ENCODE data around the gene NSMF.

Gene NSMF

DNA sequence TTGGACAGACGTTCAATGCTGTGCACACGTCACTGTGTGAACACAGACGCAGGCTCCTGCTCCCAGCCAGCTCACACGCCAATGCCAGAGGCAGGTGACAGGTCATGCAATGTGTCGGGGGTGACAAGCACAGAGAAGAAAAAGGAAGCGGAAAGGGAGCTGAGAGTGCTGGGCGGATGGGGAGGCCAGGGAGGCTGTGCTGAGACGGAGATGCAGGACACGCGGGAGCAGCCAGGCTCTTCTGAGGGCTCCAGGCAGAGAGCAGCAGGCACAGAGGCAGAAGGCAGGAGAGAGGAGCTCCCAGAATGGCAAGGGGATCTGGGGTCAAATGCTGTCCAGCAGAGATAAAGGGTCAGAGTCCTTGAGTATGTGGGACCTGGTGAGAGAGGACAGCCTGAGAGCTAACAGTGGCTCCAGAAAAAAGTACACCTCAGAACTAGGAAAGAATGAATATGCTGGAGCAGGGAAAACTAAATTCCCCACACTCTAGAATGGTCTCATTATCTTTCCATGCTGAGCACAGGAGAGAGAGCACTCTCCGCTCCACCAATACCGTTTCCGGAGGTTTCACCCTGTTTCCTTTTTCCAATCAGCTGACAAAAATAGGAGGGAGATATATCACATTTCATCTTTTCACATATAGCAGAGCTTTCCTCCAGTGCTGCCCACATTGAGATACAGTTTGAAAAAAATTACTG is 32.8 kb upstream of the NSMF start:
- no peak for DNase-seq (ENCODE audit: low read depth)

DNA sequence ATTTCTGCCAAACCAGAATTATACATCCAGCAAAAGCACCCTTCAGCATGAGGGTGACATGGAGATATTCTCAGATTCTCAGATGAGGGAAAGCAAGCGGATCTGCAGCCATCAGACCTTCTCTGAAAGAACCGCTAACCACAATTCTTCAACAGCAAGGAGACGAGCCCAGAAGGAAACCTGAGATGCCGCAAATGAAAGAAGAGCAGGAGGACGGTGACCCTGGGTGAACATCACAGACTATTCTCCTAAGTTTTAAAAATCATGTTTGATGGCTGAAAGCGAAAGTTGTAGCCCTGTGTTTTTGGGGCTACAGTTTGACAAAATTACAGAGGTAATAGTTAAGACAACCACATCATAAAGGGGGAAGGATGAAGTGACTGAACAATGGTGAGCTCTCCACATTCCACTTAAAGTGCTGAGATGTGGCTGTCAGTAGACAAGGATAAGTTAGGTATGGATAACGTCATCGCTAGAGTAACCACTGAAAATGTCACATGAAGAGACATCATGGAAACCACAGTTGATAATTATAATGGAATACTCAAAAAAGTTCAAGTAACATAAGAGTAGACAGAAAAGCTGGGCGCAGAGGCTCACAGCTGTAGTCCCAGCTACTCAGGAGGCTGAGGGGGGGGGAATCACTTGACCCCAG is 31.5 kb upstream of the NSMF start:
- no peak for DNase-seq (ENCODE audit: low read depth)

DNA sequence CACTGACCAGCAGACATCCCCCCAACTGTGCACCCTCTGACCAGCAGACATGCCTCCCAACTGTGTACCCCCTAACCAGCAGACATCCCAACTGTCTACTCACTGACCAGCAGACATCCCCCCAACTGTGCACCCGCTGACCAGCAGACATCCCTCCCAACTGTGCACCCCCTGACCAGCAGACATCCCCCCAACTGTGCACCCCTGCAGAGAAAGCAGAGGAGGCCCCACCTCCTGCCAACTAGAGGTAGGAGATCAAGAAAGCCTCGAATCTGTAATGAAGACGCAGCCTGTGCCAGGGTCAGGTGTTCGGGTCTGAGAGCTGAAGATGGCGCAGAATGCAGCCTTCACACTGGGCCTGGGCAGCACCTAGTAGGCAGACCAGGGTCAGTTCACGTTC is 29.8 kb upstream of the NSMF start:
- DNase-seq (ENCODE audit: low read depth): no peak

DNA sequence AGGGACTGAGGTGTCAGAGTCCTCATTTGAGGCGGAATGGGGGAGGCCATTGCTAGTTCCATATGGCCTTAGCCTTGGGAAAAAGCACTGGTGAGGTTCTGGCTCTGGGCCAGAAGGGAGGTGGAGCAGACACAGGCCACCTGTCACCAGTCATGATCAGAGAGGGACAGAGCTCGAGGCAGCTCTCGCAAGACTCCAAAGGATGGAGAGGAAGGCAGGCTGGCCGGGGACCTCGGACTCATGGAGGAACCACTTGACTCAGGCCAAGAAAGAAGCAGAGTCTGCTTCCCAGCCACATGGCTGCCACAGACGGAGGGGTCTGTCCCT is 29.2 kb upstream of the NSMF start:
- DNase-seq (ENCODE audit: low read depth): no peak

DNA sequence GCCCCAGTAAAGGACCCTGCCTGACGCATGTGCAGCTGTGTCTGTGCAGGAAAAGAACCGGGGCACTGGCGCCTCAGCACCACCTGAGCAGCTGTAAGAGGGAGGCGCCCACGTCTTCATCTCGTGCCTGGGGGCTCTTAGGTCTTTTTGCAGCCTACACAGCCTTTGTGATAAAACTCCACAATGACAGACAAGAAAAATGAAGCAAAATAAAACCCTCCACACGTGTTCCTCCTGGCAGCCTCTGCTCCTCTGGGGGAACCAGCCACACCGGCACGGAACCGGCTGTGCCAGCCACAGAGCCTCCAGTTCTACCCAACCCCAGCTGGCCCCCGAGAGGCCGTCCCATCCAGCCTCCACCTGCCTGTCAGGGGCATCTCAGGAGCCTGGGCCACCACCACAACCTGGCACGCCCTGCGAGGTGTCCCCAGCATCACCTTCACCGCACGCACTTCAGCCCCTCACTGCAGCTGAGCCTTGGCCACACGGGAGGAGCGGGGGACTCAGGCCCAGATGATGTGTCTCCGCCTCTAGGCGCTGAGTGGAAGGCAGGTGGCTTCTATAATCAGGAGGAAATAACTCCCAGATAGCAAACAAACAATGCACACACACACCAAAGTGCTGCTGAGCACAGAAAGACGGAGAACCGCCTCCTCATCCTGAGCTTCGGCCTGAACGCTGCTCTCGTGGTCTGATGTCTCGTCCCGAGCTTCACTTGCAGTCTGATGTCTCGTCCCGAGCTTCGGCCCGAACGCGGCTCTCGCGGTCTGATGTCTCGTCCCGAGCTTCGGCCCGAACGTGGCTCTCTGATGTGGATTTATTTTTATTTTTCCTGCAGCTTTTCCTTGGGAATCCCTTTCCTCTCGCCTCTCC is 28.6 kb upstream of the NSMF start:
- no peak for DNase-seq (ENCODE audit: low read depth)

DNA sequence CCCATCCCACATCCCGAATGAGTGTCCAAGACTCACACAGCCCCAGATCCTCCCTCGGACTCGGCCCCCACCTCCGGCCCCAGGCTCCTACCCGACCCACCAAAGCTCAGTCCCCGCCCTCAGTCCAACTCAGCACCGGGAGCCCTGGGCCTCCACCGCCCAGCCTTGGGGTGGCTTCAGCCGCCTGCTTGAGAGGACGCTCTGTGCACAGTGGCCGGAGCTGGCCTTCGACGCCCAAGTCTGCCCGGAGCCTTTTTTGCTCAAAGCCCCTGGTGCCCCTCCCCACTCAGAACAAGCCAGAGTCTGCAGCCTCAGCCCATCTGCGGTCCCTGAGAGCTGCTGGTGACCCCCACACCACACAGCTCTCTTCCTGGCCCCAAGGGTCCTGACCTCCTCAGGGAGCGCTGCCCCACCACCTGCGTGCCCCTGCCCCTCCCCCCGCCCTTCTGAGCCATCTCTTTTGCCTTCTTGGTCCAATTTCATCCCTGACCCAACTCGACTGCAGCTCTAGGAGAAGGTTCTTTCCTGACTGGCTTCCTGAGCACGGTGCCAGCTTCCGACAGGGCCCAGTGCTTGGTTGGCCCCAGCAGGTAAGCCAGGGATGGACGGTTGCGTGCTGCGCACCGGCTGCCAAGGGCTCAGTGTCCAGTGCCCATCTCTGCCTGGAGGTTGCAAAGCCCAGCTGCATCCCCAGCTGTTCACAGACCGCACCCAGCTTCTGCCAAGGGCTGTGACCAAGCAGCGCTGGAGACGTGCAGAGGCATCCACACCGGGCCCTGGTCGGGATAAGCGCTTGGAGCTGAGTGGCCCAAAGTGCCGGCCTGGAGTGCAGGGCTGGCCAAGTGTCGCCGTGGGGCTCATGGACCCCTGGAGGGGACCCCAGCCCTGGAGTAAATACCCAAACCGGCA is 27.7 kb upstream of the NSMF start:
- no peak for DNase-seq (ENCODE audit: low read depth)

DNA sequence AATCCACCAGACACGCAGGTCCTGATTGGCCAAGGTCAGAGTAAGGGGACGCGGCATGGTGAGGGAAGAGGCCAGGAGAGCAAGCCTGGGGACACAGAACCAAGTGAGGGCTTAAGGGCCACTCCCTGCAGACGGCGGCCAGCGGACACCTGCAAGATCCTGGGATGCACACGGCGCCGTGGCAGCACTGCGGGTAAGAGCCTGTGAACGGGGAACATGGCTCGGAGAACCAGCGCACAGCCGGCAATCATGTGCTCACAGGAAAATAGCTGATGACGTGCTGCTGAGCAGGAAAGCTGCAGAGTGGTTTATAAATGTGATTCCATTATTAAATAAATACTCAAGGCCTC is 27.0 kb upstream of the NSMF start:
- DNase-seq (ENCODE audit: low read depth): no peak

DNA sequence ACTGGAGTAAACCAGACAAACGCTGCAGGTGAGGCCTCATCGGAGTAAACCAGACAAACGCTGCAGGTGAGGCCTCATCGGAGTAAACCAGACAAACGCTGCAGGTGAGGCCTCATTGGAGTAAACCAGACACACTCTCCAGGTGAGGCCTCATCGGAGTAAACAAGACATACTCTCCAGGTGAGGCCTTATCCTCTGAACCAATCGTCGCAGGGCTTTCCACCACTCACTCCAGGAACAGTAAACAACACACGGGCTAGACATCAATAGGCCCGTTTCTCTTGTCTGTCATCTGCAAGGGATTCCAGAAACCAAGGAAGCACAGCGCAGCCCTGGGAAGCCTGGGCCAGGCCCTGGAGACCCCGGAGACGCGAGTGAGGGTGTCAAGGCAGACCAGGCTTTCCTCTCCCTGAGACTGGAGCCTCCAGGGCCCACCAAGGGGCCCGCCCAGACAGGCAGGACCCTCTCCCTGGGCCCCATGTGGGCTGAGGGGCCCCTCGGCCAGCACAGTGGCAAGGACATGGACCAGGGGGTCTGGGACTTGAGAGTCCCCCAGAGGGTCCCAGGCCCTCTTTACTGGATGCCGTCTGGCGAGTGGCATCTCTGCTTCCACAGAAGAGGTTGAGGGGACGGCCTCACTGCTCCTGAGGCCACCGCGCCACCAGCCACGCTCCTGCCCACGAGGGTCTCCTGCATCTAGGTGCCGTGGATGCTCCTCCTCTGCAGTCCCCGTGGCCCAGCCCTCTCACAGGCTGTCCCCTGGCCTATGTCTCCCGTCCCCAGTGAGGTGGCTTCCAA is 26.4 kb upstream of the NSMF start:
- no peak for DNase-seq (ENCODE audit: low read depth)

DNA sequence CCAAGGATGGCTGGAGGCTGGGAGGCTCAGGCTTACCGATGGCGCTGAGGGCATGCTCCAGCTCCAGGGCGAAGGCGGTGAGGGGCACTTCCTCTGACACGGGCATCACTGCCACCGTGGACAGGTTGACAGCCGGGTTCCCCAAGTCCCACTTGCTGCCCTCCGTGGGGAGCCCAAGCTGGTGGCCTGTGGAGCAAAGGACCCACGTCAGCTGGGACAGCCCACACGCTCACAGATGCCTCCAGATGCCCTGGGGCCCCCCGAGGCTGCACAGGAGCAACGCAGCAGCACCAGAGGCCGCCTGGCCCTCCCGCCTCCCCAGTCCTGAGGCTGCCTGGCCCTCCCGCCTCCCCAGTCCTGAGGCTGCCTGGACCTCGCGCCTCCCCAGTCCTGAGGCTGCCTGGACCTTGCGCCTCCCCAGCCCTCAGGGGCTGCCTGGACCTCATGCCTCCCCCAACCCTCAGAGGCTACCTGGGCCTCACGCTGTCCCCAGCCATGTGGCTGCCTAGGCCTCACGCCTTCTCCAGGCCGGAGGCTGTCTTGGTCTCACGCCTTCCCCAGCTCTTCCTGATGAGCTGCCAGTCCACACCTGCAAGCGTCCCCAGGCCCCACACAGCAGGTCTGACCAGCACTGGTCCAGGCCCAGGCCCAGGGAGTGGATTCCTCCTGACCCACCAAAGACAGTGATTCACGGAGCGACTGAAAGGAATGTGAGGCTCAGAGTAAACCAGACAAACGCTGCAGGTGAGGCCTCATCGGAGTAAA is 25.6 kb upstream of the NSMF start:
- no peak for DNase-seq (ENCODE audit: low read depth)

DNA sequence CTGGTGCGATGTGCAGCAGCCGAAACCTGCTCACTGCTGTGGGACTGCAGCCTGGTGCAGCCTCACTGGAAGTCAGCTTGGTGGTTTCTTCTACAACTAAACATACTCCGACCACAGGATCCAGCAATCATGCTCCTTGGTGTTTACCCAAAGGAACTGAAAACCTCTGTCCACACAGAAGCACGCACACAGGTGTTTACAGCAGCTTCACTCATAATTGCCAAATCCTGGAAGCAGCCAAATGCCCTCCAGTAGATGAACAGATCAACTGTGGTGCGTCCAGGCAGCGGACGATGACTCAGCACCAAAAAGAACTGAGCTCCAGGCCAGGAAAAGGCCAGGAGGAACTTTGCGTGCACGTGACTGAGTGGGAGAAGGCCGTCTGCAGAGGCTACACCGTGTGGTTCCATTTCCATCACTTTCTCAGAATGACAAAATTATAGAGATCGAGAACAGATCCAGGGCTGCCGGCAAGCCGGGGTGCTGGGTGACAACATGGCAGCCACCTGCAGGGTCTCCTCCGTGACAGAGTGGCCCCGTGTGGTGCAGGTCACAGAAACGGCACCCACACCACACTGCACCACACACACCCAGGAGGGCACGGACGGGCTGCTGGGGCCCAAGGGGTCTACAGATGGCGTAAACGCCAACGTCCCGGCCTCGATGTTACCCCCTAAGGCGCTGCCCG is 23.1 kb upstream of the NSMF start:
- no peak for DNase-seq (ENCODE audit: low read depth)

DNA sequence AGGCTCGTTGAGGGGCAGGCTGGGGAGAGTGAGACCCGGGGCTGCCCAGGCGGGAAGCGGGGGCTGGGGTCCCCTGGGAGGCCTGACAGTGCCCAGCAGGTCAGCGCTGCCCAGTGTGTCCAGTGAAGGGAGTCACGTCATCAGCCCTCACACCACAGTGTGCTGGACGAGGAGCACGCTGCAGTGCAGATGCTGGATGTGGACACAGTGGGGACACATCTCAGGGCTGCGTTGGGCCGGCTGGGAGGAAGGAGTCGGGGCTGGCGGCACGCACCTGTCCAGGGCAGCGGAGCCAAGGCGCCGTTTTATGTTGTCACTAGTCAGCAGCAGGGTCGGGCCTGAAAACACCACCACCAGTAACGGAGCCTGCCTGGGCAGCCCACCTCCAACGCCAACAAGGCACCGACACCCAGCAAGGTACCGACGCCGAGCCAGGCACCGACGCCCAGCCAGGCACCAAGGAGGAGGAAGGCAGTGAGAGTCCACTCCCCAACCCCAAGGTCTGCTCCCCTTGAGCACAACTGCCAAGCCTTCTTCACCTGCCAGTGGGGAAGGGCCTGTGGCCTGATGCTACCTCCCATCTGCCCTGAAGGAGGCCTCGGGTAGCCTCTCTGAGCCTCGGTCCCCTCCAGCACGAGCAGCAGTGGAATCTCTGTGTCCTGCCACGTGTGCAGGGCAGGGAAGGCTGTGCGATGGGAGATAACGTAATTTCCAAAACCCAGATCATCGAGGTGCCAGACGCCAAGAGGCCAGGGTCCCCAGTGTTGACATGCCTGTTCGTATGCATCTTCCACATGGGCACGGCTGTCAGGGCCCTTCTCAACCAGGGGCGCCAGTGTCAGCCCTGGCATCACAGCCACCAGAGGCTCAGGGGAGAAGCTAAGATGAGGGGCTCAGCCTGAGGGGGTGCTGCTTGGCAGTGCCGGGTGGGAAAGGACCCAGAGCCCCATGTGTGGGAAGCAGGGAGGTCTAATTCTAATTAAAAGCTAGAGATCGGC is 21.9 kb upstream of the NSMF start:
- DNase-seq (ENCODE audit: low read depth): no peak

DNA sequence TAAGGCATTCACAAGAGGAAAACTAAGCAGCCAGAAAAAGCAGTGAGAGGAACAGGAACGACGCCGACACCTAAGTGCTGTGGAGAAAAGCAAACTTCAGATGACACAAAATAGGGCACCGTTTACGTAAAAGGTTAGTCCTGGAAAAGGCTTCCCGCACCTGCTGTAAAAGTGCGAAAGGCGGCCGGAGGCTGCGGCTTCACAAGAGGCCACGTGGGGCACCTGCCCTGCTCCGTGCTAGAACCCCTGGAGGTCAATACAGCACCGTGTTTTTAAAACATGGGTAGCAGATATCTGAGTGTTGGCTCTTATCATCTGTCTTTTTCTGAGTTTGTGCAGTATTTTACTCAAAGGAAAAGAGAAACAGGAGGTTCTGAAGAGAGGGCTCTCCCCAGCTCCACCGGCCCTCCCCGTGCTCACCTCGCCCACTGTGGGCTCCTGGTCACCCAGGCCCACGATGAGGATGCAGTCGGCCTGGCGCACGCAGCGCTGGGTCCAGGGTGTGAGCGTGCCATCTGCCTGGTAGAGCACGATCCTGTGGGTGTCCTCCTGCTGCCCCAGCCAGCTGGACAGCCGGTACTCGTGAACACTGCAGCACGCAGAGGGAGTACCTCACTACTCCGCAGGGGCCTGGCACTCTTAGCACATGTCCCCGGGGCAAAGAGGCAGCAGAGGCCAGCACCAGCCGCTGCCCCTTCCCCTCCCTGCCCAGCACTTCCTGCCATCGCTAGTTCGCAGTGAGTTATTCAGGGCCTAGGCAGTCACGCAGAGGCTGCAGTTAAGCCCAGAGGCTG is 21.0 kb upstream of the NSMF start:
- DNase-seq (ENCODE audit: low read depth): no peak

DNA sequence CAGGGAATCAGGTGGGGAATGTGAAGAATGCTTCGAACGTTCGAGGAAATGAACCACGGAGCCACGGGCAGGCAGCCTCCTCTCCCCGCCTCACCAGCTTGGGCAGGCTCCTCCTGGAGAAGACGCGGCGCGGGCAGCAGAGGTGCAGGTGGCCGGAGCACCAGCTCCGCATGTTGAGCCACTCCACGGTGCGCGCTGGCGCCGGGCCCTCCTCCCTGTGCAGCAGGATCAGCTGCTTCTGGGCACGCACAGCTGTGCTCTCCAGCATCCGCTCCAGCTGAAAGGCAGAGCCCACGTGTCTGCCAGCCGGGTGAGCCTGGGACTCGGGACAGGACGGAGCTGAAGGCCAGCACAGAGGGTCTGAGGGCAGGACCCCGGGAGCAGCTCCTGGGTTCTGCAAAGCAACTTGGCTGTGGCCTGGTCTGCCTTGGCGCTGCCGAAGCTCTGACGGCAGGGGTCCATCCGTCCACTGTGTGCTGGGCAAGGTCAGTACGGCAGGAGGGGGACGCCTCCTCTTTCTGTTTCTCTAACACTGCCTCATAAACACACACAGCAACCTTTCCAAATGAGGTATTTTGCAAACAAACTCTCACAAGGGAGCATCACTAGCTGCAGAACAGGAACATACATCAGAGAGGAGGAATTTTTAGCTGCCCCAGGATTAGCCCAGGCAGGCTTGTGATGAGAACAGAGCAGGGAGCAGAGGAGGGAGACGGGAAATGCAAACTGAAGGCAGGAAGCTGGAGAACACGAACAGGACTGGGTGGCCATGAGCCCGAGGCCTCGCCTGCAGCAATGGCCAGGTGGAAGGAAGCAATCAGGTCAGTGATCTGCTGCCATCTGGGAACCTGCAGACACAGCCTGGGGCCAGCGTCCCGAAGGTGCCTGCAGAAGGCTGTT is 20.1 kb upstream of the NSMF start:
- no peak for DNase-seq (ENCODE audit: low read depth)

DNA sequence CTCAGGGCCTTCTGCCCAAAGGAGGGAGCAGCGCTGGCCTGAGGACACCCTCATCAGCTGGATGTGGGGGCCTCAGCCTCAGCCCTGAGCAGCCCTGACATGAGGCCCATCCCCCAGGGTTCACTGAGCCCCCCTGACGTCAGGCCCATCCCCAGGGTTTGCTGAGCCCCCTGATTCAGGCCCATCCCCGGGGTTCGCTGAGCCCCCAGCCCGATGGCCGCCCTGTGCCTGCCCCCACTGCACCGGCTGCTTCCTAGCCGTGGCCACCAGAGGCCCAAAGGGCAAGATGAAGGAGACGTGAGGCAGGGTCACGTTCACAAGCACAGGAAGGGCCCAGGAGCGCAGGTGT is 19.5 kb upstream of the NSMF start:
- DNase-seq (ENCODE audit: low read depth): no peak

DNA sequence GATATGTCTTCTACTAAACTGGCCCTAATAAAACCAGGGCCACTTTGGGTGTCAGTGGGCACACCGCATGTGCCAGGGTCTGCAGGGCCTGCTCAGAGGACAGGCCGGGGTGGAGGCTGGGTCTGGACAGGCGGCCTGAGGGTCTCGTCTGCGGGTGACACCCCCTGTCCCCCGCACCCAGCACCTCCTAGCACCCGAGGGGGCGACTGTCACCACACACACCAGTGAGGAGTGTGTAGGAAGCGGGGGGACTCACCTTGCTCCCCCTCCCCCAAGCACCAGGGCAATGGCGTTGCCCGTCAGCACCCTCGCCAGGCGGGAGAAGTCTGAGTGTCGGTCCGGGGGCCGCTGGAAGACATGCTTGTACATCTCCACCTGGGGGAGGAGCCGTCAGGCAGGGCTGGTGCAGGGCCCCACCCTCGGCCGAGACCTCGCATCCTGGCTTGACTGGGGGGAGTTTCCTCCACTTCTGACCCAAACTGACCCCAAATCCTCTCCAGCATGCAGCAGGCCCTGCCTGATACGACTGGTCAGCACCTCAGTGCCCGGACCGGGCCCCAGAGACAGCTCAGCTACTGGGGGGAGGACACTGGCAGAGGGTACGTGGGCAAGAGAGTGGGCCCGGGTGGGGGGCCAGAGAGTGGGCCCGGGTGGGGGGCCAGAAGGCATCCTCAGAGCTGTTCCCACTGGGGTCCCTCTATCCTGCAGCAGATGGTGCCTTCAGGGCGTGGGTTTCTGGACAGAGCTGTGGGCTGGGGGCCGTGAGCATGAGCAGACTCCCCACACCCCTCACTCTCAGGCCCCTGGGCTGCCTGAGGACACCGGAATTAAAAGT is 18.9 kb upstream of the NSMF start:
- DNase-seq (ENCODE audit: low read depth): no peak

DNA sequence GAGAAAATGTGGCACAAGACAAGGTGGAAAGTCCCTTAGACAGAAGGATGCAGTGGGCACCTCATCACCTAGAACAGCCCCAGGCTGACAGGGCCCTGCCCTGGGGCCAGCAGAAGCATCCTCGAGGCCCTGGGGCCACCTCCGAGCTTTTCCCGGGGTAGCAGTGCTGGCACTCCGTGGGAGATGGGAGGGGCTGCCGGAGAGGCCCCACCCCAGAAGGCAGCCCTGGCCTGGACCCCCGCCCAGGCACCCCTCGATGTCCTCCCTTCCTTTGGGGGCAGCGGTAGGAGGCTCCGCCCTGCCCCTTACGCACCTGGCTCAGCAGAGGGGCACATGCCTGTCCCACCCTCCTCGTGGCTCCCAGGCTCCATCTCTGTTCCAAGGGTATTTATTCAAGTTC is 17.7 kb upstream of the NSMF start:
- DNase-seq (ENCODE audit: low read depth): no peak
